Left ventricle myocardium inferior (tissue), 1 donor: ENCODE measurements around the gene GAB2. TPM values are rescaled to one million over a fixed set of nuclear protein-coding genes. Genes with fewer than 3 reads are reported as not detected.

Experiments used
- DNase-seq: peaks from one replicate; pipeline ENCODE4 v3.0.0-alpha.2; 2020
- H3K27ac ChIP-seq: fragments of 200-600 bp; replicated peaks from 2 replicates; pipeline ENCODE4 v1.8.0; 2021
- H3K27me3 ChIP-seq: fragments of 200-600 bp; 2 replicates; pipeline ENCODE4 v1.8.0; 2021; ENCODE audit warnings: low read depth
- H3K36me3 ChIP-seq: fragments of 200-600 bp; 2 replicates; pipeline ENCODE4 v1.8.0; 2021
- H3K4me1 ChIP-seq: fragments of 200-600 bp; 2 replicates; pipeline ENCODE4 v1.8.0; 2021
- H3K4me3 ChIP-seq: fragments of 200-600 bp; 2 replicates; pipeline ENCODE4 v1.8.0; 2021; ENCODE audit warnings: mild to moderate bottlenecking, moderate library complexity
- H3K9me3 ChIP-seq: fragments of 200-600 bp; replicated peaks from 2 replicates; pipeline ENCODE4 v1.8.0; 2021
- intact Hi-C: fragments of 100-400 bp; cut with micrococcal nuclease; formaldehyde crosslinking; loops from one replicate; pipeline ENCODE4 v1.11.0; 2022
- total RNA-seq: library from RNA; stranded (reverse); fragmentation: NEBNext Ultra II Directional; extraction: Animal tissue kit (Norgen Biotek cat#: 25700); gene quantifications from one replicate; pipeline ENCODE4 v1.2.1, GENCODE V29; 2021
- TF ChIP-seq, protein P1 (sequence below): fragments of 200-600 bp; IDR thresholded peaks from 2 replicates; pipeline ENCODE4 v1.8.0; 2021; ENCODE audit warnings: antibody characterized with exemption, mild to moderate bottlenecking, borderline replicate concordance
- donor health status: DM: no; HTN: yes; CAD: no; lungs with severe emphysema.

GAB2 gene
- total RNA-seq, 1 donor from 2014 or later = 27.4 TPM

DNA sequence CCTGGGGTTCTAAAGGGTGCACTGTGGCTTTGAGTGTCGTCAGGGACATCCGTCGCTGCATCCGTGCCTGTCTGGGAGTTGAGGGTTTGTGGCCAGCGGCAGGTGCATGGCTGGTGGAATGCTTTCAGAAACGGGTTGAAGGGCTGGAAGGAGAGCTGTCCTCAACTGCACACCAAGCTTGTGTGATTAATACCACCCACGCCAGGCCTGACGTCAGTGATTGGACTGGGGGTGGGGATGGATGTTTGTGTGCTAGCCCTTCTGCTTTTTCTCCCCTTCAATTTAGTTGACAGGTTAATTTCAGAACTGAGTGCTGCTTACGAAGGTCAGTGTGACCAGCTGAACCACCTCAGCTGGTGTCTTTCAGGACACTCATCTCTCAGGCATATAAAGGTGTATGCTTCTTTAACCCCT lies 3.2 kb upstream of the GAB2 start:
- H3K4me1 ChIP-seq = peaks cover 39% of the 10 kb centered on the region
- H3K4me3 ChIP-seq = peak overlapping the region; percentile 95
- intact Hi-C loops = loop anchor here (5.0 kb wide), 1 partner anchor 194 kb away; no protein-coding TSS in a partner anchor

DNA sequence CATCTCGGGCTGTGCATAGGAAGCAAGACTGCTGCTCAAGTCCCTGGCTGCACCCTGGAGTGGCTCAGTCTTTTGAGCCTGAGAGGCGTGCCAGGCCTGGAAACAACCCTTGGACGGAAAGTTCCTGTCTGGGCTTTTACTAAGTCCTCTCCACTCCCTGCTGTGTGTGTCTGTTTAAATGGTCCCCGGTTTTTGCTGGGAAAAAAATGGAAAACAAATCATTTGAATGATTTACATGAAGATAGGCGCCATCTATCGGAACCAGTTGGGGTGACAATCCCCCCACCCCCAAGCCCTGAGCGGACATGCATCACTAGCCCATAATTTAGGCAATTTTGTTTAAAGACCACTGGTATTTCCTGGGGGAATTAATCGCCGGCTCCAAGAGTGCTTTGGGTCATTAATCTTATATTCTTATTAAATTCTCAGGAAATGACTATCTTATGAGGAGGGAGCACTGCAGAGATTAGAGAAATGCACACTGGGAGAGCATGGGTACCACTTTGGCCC lies 2.7 kb upstream of the GAB2 start:
- TF ChIP-seq, protein P1, sequence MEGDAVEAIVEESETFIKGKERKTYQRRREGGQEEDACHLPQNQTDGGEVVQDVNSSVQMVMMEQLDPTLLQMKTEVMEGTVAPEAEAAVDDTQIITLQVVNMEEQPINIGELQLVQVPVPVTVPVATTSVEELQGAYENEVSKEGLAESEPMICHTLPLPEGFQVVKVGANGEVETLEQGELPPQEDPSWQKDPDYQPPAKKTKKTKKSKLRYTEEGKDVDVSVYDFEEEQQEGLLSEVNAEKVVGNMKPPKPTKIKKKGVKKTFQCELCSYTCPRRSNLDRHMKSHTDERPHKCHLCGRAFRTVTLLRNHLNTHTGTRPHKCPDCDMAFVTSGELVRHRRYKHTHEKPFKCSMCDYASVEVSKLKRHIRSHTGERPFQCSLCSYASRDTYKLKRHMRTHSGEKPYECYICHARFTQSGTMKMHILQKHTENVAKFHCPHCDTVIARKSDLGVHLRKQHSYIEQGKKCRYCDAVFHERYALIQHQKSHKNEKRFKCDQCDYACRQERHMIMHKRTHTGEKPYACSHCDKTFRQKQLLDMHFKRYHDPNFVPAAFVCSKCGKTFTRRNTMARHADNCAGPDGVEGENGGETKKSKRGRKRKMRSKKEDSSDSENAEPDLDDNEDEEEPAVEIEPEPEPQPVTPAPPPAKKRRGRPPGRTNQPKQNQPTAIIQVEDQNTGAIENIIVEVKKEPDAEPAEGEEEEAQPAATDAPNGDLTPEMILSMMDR = peak; percentile 76
- peak overlapping the region; percentile 98 for H3K27ac ChIP-seq
- no peaks in the 10 kb centered on the region for H3K36me3 ChIP-seq
- peak; percentile 75 for DNase-seq
- H3K9me3 ChIP-seq = no peaks in the 10 kb centered on the region
- H3K4me1 ChIP-seq = peaks cover 44% of the 10 kb centered on the region
- H3K27me3 ChIP-seq = no peaks in the 10 kb centered on the region
- intact Hi-C loops = loop anchor here (5.0 kb wide), 1 partner anchor 193 kb away; no protein-coding TSS in a partner anchor
- peak overlapping the region; percentile 95 for H3K4me3 ChIP-seq

More for the DNA sequence above, 3.2 kb upstream of the GAB2 start:
- peak; percentile 52 for DNase-seq
- Histone ChIP-seq H3K36me3 (no peaks in the 10 kb centered on the region), H3K9me3 (no peaks in the 10 kb centered on the region), H3K27me3 (no peaks in the 10 kb centered on the region), H3K27ac (peak overlapping the region; percentile 98)
- TF ChIP-seq, protein P1 = no peak

DNA sequence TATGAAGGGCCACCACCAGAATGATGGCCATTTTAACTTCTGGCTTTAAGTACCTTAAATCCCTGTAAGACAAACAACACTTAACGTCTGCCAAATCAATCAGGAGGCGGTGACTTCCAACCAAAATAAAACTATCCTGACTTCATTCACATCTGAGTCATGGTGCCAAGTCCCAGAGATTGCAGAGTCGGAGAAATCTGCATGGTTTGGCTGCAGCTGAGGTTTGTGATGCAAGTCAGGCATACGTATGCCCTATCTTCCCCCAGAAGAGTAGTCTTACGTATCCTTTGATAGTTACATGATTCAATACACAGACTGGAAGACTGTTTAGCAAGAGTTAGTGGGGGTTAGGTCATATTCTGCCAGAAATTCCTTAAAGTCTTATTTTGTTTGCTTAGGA lies 1.7 kb upstream of the GAB2 start:
- DNase-seq = peak; percentile 29
- peak overlapping the region; percentile 98 for H3K27ac ChIP-seq
- intact Hi-C loops = loop anchor here (10.0 kb wide), 2 partner anchors 145 to 165 kb away; no protein-coding TSS in a partner anchor
- H3K4me3 ChIP-seq = peak overlapping the region; percentile 95
- no peaks in the 10 kb centered on the region for H3K27me3 ChIP-seq
- TF ChIP-seq, protein P1 = no peak
- peaks cover 53% of the 10 kb centered on the region for H3K4me1 ChIP-seq
- no peaks in the 10 kb centered on the region for H3K9me3 ChIP-seq
- H3K36me3 ChIP-seq = no peaks in the 10 kb centered on the region

DNA sequence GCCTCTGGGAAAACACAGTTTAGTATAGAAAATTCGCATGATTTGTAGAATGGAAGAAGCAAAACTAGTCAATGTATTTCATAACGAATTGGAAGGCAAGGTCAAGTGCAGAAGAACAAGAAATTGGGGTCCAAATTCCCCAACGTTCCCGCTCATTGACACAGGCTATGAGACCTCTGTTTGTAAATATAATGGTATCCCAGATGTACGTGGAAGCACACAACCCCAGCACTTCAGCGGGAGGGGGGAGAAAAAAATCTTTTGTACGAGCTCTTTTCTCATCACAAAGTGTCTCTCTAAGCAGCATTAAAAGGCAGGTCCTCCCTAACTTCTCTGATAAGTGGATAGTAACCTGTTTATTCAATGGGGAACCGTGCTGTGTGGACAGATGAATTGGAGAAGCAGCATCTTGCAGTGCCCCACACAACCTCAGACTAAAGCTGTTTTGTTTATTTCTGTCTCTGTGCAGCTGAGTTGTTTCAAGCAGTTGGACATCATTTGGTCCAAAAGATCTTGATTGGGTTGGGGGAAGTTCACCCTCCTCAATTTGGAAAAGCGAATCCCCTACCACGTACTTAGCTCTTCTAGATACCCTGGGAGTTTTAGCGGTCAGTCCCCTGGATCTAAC lies 1.1 kb upstream of the GAB2 start:
- peak overlapping the region; percentile 98 for H3K27ac ChIP-seq
- H3K9me3 ChIP-seq = no peaks in the 10 kb centered on the region
- intact Hi-C loops = loop anchor here (10.0 kb wide), 2 partner anchors 146 to 164 kb away; no protein-coding TSS in a partner anchor
- H3K4me3 ChIP-seq = peak overlapping the region; percentile 95
- peaks cover 55% of the 10 kb centered on the region for H3K4me1 ChIP-seq
- DNase-seq = no peak
- TF ChIP-seq, protein P1 = no peak
- H3K27me3 ChIP-seq = no peaks in the 10 kb centered on the region
- no peaks in the 10 kb centered on the region for H3K36me3 ChIP-seq

DNA sequence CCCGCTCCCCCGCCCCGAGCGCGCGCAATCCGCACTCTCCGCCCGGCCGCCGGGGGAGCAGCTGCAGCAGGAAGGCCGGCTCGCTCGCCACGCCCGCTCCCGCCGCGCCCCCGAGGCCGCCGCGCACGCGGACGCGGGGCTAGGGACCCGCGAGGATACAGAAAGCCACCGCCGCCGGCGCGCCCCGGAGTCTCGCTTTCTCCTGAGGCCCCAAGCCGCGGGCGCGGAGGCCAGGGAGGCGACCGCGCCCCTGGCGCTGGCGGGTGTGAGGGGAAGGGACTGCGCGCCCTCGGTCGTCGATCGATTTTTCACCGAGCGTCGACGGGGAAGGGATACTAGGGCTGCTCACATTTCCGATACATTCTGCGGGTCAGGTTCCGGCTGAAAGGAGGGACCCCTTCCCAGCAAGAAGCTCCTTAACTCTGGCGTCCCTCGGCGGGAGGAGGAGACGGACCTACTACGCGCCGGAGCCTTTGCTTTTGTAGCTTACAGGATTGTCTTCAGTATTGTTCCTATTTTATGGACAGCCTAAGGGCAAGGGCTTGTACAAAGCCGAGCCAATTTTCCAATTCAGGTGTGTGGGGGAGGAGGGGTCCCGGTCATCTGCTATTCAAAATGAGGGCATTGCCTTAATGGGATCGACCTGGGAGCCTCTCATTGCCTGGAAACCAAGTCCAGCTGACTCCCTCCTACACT lies 416 bp upstream of the GAB2 start:
- intact Hi-C loops = loop anchor here (10.0 kb wide), 2 partner anchors 147 to 163 kb away; no protein-coding TSS in a partner anchor
- Histone ChIP-seq H3K27me3 (no peaks in the 10 kb centered on the region), H3K27ac (peak overlapping the region; percentile 98), H3K4me3 (peak overlapping the region; percentile 95), H3K36me3 (no peaks in the 10 kb centered on the region), H3K4me1 (peaks cover 55% of the 10 kb centered on the region), H3K9me3 (no peaks in the 10 kb centered on the region)
- peak; percentile 87 for DNase-seq
- TF ChIP-seq, protein P1 = peak; percentile 52
